ENCODE data around the gene RNASE7.

RNASE7 gene

GRCh38 chr14:21066882-21067502, 24.8 kb downstream of the RNASE7 start:
- peak; percentile 42 for TF ChIP-seq CTCF (IDR thresholded peaks at IDR 0.05; ENCODE audit: extremely low read depth, insufficient read depth, missing control alignments)
- DNase-seq (ENCODE audit: low spot score) = peak; percentile 50
- in situ Hi-C loops (cut with MboI; ENCODE audit: low pct_unique_long_range_greater_than_20kb, low sequenced_read_pairs, unreplicated experiment) = no loop called here

- peak; percentile 76 for DNase-seq (ENCODE audit: low spot score)
- in situ Hi-C loops (cut with MboI; ENCODE audit: low pct_unique_long_range_greater_than_20kb, low sequenced_read_pairs, unreplicated experiment) = no loop called here
- TF ChIP-seq CTCF (IDR thresholded peaks at IDR 0.05; ENCODE audit: extremely low read depth, insufficient read depth, missing control alignments) = peak; percentile 47
Observed at GRCh38 chr14:21068521-21069387, 26.6 kb downstream of the RNASE7 start.

- DNase-seq (ENCODE audit: low spot score) = peak; percentile 38
- in situ Hi-C loops (cut with MboI; ENCODE audit: low pct_unique_long_range_greater_than_20kb, low sequenced_read_pairs, unreplicated experiment) = no loop called here
- no peak for TF ChIP-seq CTCF (IDR thresholded peaks at IDR 0.05; ENCODE audit: extremely low read depth, insufficient read depth, missing control alignments)
Observed at GRCh38 chr14:21069388-21070082, 27.4 kb downstream of the RNASE7 start.

GRCh38 chr14:21070083-21070609, 28.0 kb downstream of the RNASE7 start, which contains the start of gene ARHGEF40:
ARHGEF40 (plus strand) TSS chr14:21070304; CDS start chr14:21070397, 93 bp downstream.
- no peak for TF ChIP-seq CTCF (IDR thresholded peaks at IDR 0.05; ENCODE audit: extremely low read depth, insufficient read depth, missing control alignments)
- DNase-seq (ENCODE audit: low spot score) = peak; percentile 62
- in situ Hi-C loops (cut with MboI; ENCODE audit: low pct_unique_long_range_greater_than_20kb, low sequenced_read_pairs, unreplicated experiment) = no loop called here

GRCh38 chr14:21070610-21071224, 28.6 kb downstream of the RNASE7 start:
- DNase-seq (ENCODE audit: low spot score) = peak; percentile 67
- TF ChIP-seq CTCF (IDR thresholded peaks at IDR 0.05; ENCODE audit: extremely low read depth, insufficient read depth, missing control alignments) = no peak
- in situ Hi-C loops (cut with MboI; ENCODE audit: low pct_unique_long_range_greater_than_20kb, low sequenced_read_pairs, unreplicated experiment) = no loop called here
